HFF-Myc (cell line): ENCODE data around the gene SEMA3G.

Experiments used
- DNase-seq: peaks from one replicate; pipeline ENCODE4 v3.0.0-alpha.2; 2011; ENCODE audit warnings: low read depth; ENCODE audit errors: extremely low read depth
- H3K4me3 ChIP-seq: replicated peaks from 2 replicates; pipeline ENCODE4 v1.5.1; 2011; ENCODE audit warnings: low read depth, mild to moderate bottlenecking, control low read depth, low read length
- CTCF ChIP-seq: IDR thresholded peaks from 2 replicates; pipeline ENCODE4 v1.5.1; 2012; ENCODE audit warnings: mild to moderate bottlenecking, low read depth, low read length, control low read depth; ENCODE audit errors: missing control alignments

The SEMA3G gene

DNA sequence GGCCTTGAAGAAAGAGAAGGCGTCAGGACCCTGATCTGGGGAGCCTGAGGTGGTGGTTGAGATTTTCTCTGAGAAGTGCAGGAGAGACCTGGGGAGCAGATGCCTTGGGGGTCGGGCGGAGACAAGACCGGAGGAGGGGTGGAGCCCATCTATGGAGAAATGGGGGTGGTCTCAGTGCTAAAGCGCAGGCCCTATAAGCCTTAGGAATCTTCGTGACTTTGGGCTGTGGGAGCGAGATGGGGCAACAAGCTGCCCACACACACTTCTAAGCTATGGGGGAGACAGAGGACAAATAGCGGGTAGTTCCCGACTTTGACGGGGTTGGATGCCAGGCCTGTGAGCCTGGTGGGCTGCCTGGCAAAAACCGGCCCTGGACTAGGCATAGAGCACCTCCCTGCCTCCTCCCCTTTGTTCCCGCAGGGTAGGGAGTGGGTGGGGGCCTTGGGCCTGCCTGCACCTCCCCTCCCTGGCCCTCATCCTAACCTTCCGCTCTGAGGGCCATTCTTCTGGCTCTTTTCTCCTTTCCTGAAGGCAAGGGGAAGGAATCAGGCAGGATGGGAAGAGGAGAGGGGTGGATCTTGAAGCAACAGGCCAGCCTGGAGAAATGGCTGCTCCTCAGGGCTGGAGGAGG, 11.4 kb upstream of the SEMA3G start:
- DNase-seq, result no peak
- TF ChIP-seq CTCF, result no peak
- peak overlapping the region; percentile 89 for H3K4me3 ChIP-seq

DNA sequence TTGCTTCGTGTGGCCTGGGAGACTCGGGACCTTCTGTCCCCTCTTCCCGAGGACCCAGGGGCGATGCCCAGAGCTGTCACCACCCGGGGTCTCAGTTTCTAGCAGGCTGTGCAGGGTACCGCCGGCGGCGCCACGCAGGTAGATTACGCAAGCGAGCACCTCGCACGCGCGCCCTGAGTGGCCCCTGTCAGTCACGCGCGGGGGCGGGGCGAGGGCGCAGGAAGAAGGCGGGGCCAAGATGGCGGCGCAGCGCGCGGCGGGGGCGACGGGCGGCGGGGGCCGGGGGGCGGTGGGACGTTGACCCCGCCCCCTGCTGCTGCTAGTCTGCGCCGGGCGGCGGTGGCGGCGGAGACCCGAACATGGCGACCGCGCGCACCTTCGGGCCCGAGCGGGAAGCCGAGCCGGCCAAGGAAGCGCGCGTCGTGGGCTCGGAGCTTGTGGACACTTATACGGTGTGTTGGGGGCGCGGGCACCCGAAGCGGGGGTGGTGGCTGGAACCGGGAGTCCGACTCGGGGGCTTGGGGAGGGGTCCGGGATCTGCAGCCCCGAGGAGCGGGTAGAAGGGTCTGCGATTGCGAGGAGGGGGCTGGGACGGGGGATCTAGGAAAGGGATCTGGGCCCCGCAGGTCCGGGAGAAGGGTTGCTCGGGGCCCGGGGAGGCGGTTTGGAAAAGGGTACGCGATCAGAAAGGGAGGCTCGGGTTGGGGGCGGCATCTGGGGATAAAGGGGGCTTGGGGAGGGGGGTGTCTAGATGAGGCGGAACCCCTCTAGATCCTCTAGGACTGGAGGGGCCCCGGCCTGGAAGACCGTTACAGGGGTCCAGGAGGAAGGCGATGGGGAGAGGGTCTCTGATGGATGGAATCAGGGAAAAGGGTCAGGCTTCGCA, 10.6 kb upstream of the SEMA3G start, which contains the start of gene NISCH:
TSS of gene NISCH (plus strand) at position 322 of the 886 bp plus-strand sequence. CDS start at position 360, 38 bp downstream.
- H3K4me3 ChIP-seq, result peak within 1 kb of the TSS; percentile 89
- no peak for DNase-seq
- TF ChIP-seq CTCF, result no peak

DNA sequence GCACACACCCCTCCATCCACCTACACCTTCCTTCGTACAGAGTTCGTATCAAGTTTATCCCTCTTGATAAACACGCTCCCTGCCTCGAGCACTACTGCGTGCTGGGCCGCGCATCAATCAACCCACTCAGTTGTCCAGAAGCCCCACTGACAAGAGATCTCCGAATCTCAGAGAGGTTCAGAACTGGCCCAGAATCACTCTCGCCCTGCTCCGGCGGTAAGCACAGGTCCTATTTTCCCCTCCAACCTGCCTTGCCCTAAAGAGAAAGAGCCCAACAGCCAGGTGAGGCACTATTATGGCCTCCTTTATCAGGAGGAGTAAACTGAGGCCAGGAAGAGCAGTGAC, 10.0 kb upstream of the SEMA3G start:
- peak overlapping the region; percentile 89 for H3K4me3 ChIP-seq
- DNase-seq, result no peak
- no peak for TF ChIP-seq CTCF

DNA sequence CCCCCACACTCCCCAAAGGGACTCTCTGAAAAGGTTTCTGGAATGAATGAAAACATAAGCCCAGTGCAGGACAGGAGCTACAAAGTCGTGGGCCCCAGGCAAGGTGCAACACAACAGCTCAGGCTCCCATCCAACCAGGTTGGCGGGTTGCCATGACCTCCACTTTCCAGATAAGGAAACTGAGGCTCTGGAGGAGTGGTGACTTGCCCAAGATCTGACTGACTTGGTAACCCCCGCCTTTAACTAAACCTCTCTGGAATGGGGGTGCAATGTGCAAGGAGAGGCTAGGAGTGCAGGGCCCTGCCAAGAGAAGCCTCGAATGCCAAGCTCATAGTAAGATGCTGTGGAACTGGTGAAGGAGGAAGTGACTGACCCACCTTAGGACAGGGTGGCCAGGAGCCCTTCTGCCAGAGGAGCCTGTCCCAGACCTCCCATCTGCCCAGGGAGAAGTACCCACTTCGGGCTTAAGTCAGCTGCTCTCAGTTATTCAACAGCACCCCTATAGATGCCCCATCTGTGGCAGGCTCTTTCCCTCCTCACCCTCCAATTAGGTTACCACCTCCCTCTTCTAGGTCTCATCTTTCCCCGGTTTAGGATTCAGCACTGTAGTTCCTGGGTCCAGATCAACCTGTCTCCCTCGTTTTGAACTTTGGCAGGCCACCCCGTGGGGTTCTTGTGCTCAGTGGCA, 9.5 kb upstream of the SEMA3G start:
- DNase-seq, result no peak
- TF ChIP-seq CTCF, result no peak
- peak overlapping the region; percentile 89; the same call in 1 of the 2 replicates for H3K4me3 ChIP-seq

DNA sequence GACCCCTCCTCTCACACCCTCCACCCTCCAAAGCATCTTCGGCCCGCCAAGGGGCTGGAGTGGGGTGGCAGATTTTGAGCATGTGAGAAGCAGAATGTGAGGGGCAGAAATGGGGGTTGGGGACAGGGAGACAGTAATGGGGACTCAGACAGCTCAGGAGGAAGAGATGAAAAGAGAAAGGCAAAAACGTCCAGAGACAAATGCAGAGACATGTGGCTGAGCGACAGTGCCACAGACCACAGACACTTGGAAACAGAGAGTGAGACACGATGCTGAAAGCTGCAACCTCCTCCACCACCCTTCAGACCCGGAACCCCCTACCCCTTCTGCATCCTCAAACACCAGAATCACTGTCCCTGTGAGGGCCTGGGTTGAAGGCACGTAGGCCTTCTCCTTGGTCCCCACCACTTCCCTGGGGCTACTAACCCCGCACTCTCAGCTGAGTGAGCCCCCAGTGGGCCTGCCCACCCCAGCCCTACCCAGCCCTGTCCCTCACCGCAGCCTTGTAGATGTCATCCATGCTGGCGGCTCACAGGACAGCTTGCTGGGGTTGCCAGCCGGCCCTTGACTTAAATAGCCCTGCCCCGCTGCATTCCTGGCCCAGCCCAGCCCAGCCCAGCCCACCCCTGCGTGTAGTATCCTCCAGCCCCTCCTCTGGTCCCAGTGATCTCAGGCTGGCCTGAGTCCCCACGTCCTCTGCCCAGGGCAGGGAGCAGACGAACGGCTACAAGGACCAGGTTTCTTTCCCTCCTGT, 8.8 kb upstream of the SEMA3G start, which contains the start of gene TNNC1:
TSS of gene TNNC1 (minus strand) at position 546 of the 754 bp plus-strand sequence. CDS start at position 520, 26 bp downstream.
- peak within 1 kb of the TSS; percentile 89 for H3K4me3 ChIP-seq
- no peak for DNase-seq
- no peak for TF ChIP-seq CTCF

- H3K4me3 ChIP-seq, result no peak overlapping the region
- DNase-seq, result no peak
- no peak for TF ChIP-seq CTCF
These were observed 7.8 kb upstream of the SEMA3G start for GRCh38 chr3:52452570-52453221.
